GM11168 (cell line): ENCODE results near the gene UGP2.

Experiments
- in situ Hi-C: fragments of 300-500 bp; cut with MboI; formaldehyde crosslinking; loops from one replicate; pipeline ENCODE4 v1.12.0; 2022; ENCODE audit warnings: low sequenced_read_pairs; ENCODE audit not compliant: unreplicated experiment

UGP2 gene

DNA sequence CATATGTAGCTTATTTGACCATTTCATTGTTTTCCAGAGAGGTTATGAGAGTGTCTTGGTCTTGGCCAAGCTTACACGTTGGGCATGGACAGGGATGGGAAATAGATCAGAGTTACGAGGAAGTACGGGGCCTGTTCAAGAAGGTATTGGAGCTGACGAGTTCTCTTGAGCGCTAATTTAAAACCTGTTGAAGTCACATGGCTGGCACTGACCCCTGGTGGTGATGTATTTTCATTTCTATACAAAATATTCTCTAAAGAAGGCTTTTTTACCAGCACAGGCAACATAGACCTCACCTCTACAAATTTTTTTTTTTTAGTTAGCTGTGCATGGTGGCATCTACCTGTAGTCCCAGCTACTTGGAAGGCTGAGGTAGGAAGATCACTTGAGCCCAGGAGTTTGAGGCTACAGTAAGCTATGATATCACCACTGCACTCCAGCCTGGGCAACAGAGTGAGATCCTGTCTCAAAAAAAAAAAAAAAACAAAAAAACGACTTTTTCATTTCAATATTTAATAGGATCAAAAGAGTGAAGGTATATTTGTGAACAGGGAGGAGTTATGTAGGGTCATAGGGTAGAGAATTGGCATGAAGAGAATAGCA is 19.6 kb downstream of the UGP2 start:
- in situ Hi-C loops = no loop called here

DNA sequence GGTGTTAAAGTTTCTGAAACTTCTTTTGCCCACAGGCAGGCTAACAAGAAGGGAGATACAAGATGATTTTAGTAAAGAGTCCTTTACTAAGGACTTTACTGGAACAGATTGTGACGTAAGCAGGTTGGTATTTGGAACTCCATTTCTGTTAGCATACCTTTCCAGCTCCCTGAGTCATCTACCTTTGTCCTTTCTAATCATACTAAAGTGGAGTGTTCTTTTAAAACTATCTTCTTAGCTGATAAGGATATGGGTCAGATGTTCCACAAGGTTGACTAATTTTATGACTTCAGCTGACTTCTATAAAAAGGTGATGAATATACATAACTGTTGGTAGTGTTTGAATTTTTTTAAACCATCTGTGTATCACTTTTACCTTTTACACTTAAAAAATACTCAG is 21.1 kb downstream of the UGP2 start:
- in situ Hi-C loops = no loop called here

DNA sequence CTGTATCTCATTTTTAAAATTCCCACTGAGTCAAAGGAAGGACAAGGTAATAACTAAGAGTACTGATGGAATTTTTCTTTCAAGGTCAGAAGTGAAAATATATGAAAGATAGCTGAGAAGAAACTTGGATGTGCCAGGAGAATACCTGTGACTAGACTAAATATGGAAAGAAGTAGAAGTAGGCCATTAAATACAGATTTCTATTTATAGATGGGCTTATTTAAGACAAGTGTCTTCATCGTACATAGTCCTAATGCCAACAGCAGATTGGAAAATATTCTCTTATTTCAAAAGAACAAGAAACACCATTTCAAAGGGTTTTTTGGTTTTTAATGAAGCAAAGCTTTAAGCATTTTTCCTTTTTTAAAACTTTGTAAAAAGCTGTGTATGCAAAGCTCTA is 22.0 kb downstream of the UGP2 start:
- in situ Hi-C loops = no loop called here

DNA sequence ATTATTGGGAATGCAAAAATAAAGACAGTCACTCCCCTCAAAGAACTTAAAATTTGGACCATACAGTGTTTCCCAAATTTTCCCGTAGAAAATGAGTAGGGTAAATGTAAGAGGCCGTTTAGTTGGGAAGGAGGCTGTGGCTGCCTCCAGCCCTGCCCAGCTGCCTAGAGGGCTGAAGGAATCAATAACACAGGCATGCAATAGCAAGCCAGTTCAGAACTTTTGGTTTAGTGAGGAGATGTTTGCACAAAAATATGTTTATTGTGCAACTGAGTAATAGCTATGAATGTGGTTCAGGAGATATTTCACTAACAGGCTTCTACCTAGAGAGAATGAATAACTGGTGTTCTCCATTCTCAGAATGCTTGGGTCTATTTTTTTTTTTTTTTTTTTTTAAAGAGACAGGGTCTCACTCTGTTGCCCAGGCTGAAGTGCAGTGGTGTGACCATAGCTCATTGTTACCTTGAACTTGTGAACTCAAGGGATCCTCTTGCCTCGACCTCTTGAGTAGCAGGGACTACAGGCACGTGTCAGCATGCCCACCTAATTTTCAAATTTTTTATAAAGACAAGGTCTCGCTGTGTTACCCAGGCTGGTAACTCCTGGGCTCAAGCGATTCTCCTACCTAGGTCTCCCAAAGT is 23.6 kb downstream of the UGP2 start:
- in situ Hi-C loops = no loop called here

DNA sequence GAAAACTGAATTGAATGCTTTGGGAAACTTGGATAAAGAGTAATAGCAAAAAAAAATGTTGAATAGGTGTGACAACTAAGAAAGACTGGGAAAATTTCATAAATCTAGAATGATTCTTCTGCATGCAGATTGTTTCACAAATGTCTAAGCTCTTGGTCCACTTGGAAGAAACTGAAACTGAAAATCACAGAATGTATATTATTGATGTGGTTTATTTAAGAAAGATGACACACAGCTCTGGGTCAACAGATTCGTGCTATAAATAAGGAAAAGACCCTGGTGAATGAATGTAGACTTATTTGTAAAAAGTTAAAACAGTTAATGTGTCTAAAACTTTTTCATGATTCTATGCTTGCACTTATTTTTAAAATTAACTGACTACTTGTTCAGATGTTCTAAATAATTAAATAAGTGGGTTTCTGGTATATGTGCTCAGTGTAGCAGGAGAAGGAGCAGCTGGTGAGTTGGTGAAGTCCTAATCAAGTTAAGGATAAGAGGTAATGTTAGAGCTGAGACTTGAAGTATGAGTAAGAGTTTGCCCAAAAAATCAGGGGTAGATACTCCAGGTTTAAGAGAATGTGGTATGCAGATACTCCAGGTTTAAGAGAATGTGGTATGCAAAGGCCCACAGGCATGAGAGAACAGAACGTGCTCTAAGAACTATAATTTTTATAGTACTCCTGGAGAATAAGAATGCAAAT is 24.5 kb downstream of the UGP2 start:
- in situ Hi-C loops = no loop called here

DNA sequence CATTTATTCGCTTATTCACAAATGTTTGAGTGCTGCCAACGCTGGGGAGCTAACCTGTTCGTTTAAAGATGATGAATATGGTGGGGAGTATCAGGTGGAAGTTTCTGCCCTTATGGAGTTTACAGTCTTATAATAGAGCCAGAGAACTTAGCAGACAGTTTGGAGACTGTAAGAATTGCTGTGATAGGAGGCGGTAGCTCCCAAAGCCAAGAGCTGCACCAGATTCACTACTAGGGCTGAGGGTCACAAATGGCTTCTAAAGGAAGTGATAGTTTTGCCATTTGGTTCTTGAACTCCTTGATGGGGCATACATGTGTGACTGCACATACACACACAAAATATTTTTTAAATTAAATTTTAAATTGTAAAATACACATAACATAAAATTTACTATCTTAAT is 29.0 kb downstream of the UGP2 start:
- in situ Hi-C loops = no loop called here

DNA sequence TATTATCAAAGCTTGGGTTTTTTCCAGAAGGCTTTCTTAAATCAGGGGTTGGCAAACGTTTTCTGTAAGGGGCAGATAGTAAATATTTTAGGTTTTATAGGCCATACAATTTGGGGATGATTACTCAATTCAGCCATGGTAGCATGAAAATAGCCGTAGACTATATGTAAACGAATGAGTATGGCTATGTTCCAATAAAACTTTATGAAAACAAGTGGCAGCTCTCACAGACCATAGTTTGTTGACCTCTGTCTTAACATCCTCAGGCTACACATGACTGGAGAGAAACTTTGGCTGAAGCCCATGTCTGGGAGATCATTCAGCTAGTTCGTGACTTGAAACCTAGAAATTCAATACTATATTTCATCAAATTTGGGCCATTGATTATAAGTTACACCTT is 30.2 kb downstream of the UGP2 start:
- in situ Hi-C loops = no loop called here

DNA sequence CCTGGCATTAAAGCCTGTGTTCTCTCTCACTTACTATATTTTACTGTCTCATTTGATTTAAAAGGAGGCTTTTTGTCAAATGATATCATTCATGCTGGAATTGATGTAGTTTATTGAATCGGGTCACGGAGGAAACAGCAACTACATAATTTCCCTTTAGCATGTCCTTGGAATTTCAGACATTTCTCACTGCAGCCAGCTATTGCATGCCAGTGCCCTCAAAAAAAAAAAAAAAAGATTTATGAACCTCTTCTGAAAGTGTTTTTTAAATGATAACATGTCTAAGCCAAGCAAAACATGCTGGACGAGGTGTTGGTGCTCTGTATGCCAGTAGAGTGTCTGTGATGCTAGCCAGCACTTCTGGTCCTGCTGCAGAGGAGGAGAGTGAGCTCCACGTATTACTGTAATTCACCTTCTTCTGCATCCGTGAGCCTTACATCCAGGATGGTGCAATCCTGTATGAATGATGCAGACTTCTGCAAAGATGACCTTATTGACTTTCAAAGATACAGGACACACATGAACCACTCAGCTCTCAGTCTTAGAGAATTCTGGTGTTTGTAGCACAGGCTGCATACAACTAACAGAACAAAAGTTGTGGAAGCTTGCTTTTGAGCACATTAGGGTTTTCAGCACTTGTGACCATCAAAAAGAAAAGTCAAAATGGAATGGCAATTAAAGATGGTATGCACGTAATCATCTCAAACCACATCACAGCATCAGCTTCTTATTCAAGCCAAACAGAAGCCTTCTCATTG is 31.1 kb downstream of the UGP2 start:
- in situ Hi-C loops = no loop called here

DNA sequence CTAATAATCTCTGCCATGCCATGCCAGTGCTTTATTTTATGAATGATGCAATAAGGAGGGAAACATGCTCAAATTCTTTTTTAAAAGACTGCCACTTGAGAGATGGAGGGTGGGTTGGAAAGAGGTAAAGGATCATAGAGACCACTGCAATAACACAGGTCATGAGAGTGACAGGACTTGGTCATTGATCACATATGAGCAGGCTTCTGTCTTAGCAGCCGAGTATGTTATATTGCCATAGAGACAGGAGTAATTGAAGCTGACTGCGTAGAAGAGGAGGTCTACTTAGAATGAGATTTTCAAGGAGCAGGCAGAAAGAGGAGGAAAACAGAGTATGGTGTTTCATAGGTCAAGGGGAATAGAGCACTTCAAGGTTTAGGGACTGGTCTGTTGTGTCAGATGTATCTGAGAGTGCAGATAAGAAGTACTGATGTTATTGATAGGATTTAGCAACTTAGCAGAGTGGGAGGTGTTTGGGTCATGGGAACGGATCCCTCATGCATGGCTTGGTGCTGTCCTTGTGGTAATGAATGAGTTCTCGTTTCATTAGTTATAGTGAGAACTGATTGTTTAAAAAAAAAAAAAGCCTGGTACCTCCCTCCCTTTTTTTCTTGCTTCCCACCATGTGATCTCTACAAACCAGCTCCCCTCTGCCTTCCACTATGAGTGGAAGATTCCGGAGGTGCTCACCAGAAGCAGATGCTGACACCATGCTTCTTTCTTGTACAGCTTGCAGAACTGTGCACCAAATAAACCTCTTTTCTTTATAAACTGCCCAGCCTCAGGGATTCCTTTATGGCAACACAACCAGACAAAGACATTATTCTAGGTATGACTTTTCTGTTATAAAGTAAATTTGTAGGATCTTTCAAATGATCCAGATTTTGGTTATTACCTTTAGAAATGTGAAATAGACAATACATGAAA is 32.8 kb downstream of the UGP2 start:
- in situ Hi-C loops = no loop called here

DNA sequence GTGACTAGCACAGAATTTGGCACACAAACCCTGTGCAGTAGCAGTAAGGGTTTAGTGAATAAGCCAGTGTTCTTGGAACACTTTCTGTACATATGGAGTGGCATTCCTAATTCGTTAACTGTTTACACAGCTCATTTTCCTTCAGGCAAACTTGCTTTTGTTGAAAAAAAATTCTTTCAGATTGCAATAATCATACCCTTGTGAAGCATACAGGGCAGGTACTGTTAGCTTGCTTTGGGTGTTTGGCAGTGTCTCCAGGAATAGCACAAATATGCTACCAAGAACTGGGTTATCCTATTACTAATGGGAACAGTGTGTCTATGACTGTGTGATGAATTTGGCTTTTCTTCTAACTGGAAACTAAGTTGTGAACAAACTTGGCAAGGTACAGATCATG is 33.4 kb downstream of the UGP2 start:
- in situ Hi-C loops = no loop called here

DNA sequence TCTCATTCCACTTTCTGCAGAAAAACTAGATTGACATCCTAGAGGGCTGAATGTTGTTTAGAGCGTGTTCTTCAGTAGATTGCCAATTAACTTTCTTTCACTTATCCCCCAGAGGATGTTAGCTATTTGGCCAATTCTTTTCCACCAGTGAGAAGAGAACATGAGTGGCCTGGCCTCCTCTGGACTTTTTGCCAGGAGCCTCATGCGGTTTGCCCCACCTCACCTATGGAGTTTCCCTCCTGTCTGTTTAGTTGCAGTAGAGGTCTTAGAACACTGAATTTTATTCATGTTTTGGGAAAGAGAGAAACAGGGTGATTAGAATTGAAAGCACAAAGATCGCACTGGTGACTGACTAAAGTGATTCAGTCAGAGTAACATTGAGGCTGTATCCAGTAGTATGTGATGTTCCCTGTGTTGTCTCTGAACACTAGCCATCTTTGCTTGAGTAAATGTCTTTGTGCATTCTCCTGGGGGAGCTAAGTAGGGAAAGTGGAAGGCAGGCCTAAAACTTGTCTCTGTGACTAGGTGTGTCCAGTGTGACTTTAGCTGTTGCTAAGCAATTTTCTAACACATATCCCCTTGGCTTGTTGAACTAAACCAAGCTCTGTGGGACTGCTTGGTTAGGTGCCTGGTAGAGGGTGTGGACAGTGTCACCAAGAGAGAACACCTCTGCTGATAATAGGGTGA is 34.0 kb downstream of the UGP2 start:
- in situ Hi-C loops = no loop called here

DNA sequence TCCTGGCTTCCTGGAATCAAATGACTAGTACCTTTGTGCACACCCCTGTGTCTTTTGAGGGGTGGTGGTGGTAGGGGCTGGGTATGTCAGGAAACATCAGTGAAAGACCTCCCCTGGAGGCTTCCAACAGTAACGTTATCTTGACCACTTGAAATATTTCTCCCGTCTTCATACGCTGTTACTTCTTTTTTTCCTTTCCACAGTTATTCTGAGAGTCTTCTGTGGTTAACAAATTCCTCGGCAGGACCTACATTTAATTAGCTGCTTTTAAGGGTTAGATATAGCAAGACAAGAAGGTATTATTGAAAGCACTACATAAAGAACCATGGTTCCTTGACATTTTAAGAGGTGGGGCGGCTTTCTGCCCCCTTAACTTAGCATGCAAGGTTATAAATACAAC is 34.6 kb downstream of the UGP2 start:
- in situ Hi-C loops = no loop called here

DNA sequence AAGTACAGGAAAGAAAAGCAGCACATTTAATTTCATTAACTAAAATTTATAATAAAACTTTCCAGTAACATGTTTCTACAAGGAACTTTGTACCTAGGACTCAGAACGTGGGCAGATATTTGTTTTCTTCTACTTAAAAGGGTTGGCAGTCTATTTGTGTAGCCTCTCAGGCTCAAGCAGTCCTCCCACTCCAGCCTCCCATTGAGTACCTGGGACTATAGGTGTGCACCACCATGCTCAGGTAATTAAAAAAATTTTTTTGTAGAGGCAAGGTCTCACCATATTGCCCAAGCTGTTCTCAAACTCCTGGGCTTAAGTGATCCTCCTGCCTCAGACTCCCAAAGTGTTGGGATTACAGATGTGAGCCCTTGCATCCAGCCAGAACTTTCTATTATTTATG is 36.8 kb downstream of the UGP2 start:
- in situ Hi-C loops = no loop called here

DNA sequence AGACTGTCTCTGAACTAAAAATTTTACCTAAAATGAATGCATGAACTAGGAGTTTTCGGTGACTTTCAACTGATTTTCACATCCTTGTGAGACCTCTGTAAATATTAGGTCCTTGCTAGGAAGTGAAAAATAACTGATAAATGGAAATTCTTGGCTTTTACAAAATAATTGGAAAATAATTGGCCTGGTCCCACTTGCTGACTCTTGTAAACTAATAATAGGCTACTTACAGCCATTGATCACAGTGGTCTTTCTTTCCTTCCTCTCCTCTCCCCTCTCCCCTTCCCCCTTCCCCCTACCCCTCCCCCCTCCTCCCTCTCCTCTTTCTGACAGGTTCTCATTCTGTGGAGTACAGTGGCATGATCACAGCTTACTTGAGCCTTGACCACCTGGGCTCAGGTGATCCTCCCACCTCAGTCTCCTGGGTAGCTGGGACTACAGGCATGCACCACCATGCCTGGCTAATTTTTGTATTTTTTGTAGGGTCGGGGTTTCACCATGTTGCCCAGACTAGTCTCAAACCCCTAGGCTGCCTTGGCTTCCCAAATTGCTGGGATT is 38.3 kb downstream of the UGP2 start:
- in situ Hi-C loops = no loop called here

DNA sequence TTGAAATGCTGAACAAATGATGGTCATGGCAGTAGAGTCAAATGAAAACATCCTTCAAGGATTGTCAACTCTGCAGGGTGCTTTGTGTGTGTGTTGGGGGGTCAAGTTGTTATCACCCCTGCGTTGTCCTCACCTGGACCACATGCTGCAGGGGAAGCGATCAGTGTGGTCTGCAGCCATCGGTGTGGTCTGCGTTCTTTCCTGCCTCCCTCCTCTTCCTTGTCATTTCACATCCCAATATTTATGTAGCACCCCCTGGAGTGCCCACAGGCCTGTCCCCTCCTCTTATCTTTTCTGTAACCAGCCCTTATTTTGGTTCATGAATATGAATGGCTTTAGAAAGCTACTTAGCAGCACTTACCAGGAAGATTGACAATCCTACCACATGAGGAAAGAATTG is 38.9 kb downstream of the UGP2 start:
- in situ Hi-C loops = no loop called here

DNA sequence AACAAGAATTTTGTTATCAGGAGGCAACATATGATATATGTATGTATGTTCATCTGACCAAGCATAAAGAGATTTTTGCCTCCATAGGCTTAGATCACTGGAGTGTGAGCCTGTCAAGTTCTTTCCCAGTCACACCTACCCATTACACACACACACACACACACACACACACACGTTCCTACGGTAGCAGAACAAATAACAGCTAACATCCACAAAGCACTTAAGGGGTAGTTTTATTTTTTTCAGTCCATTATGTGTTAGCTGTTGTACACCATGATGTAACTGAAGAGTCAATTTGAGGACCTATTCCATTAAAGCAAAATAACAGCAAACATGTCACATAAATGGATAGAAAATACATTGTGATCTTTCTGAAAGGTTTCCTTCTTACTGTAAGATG is 39.5 kb downstream of the UGP2 start:
- in situ Hi-C loops = no loop called here

DNA sequence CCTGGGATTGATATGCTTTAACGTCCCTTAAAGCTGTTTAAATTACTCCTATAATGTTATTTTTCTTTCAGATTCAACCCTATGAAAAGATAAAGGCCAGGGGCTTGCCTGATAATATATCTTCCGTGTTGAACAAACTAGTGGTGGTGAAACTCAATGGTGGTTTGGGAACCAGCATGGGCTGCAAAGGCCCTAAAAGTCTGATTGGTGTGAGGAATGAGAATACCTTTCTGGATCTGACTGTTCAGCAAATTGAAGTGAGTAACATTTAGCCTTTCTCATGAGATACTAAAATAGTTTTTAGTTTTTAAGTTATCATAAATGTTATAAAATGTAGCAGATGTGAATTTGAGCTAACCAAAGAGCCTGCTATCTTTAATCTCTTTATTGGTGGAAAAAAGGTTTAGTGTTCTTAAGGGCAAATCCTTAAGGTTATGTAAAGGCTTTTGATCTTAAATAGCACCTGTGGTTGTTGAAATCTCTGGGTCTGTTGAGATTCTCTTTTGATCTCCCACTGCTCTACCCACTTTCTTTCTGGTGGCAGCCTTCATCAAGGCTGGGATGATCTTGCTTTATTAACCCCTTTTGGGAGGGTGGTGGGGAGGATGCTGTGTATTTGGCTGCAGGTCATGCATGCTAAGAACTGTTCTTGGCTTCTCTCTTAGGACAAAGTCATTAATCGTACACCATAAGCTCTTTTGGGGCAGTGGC is 40.9 kb downstream of the UGP2 start:
- in situ Hi-C loops = no loop called here

DNA sequence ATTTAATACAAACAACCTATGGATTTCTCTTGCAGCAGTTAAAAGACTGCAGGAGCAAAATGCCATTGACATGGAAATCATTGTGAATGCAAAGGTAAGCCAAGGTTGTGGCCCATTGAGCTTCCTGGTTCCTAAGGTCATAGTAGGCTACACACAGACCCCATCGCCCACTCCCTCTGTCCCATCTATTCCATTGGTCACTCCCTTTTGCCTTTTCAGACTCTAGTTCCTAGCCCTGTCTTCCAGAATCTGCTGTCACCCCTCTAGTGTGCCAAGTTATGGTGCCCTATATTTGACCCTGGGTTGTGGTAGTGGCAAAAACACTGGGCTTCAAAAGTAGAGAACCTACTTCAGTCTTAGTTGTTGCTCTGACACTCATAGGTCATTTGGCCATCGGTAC is 44.7 kb downstream of the UGP2 start:
- in situ Hi-C loops = no loop called here

DNA sequence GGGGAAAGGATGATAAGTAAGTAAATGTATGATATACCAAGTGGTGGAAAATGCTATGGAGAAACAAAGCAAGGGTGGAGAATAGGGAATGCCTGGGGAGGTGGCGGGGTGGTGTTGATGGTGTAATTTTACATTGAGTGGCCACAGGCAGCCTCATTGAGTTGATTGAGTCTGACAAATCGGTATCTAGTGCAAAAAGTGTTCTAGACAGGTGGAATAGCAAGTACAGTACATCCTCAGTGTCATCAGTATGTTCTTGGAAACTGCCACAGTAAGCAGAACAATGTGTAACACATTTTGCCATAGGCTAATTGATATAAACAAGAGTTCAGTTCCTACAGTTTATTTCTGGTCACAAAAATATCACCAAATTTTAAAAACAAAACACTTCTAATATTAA is 46.4 kb downstream of the UGP2 start:
- in situ Hi-C loops = no loop called here
